Naive thymus-derived CD4-positive, alpha-beta T cell (primary cell): ENCODE results near the gene TYRO3. TPM values are rescaled to one million over a fixed set of nuclear protein-coding genes. Genes with fewer than 3 reads are reported as not detected.

ENCODE experiments used
- ATAC-seq: fragments of 150-1000 bp; cut with Tn5 transposase; 2 replicates; pipeline ENCODE4 v1.10.0; 2021; ENCODE audit warnings: mild to moderate bottlenecking, moderate library complexity
- CTCF ChIA-PET: fragments of 350-600 bp; sonication (Branson Sonifier 250); formaldehyde crosslinking; loops from one replicate; lab custom pipeline; 2021; ENCODE audit warnings: antibody characterized with exemption; lab: Charles Lee
- POLR2A ChIA-PET: fragments of 350-600 bp; sonication (Branson Sonifier 250); formaldehyde crosslinking; loops from one replicate; lab custom pipeline; 2021; ENCODE audit warnings: antibody characterized with exemption, inconsistent platforms; lab: Charles Lee
- DNase-seq, 9 donors: peaks; one replicate each; pipeline versions ENCODE4 v3.0.0 to v3.0.0-alpha.2; 2020 to 2022; ENCODE audit warnings: mixed read lengths in 1 of 9
- H3K27ac ChIP-seq: one replicate; pipeline ENCODE4 v1.7.0; 2013; ENCODE audit warnings: mild to moderate bottlenecking, low read depth, low read length, moderate library complexity
- H3K27me3 ChIP-seq, 2 donors: one replicate each; pipeline ENCODE4 v1.7.0; 2013; ENCODE audit warnings: low read length in 2 of 2, mild to moderate bottlenecking in 2 of 2, moderate library complexity in 2 of 2; ENCODE audit not compliant: control insufficient read depth in 2 of 2, insufficient read depth in 2 of 2
- H3K36me3 ChIP-seq, 3 experiments: 1 replicate in 2 of 3; 2 replicates in 1 of 3; pipeline ENCODE4 v1.7.0; 2013; ENCODE audit warnings: low read length in 3 of 3, mild to moderate bottlenecking in 3 of 3, moderate library complexity in 1 of 3; ENCODE audit not compliant: insufficient read depth in 3 of 3, control insufficient read depth in 2 of 3
- H3K4me1 ChIP-seq, 2 donors: one replicate each; pipeline ENCODE4 v1.7.0; 2013; ENCODE audit warnings: low read length in 2 of 2, mild to moderate bottlenecking in 2 of 2, moderate library complexity in 1 of 2; ENCODE audit not compliant: control insufficient read depth in 2 of 2, insufficient read depth in 2 of 2
- H3K4me3 ChIP-seq: 2 replicates; pipeline ENCODE4 v1.7.0; 2013; ENCODE audit warnings: mild to moderate bottlenecking, low read length
- H3K9me3 ChIP-seq, 3 experiments: 1 replicate in 2 of 3; 2 replicates in 1 of 3; pipeline ENCODE4 v1.7.0; 2013; ENCODE audit warnings: low read length in 3 of 3; ENCODE audit not compliant: control insufficient read depth in 2 of 3
- H3K27ac Mint-ChIP-seq, 9 donors: one replicate each; pipeline ENCODE4 v1.8.0; 2020 to 2022; ENCODE audit warnings: mixed read lengths in 9 of 9, mild to moderate bottlenecking in 8 of 9, moderate library complexity in 5 of 9, inconsistent platforms in 2 of 9
- H3K27me3 Mint-ChIP-seq, 5 donors: one replicate each; pipeline ENCODE4 v1.8.0; 2021 to 2022; ENCODE audit warnings: mixed read lengths in 5 of 5, mild to moderate bottlenecking in 1 of 5
- H3K36me3 Mint-ChIP-seq, 5 donors: one replicate each; pipeline ENCODE4 v1.8.0; 2020 to 2022; ENCODE audit warnings: mixed read lengths in 5 of 5, mild to moderate bottlenecking in 3 of 5, inconsistent platforms in 1 of 5
- H3K4me1 Mint-ChIP-seq, 7 donors: one replicate each; pipeline ENCODE4 v1.8.0; 2020 to 2022; ENCODE audit warnings: mixed read lengths in 7 of 7, mild to moderate bottlenecking in 3 of 7, inconsistent platforms in 1 of 7
- H3K4me3 Mint-ChIP-seq, 10 donors: one replicate each; pipeline ENCODE4 v1.8.0; 2020 to 2022; ENCODE audit warnings: mild to moderate bottlenecking in 10 of 10, mixed read lengths in 10 of 10, moderate library complexity in 6 of 10, inconsistent platforms in 2 of 10
- H3K9me3 Mint-ChIP-seq, 11 donors: one replicate each; pipeline ENCODE4 v1.8.0; 2020 to 2022; ENCODE audit warnings: mixed read lengths in 11 of 11, mild to moderate bottlenecking in 4 of 11, inconsistent platforms in 1 of 11, moderate library complexity in 1 of 11
- intact Hi-C, 2 donors: fragments of 100-400 bp; cut with micrococcal nuclease; formaldehyde crosslinking; loops; one replicate each; pipeline ENCODE4 v1.15.1; 2023
- polyA plus RNA-seq, 2 donors: library from polyadenylated mRNA; unstranded; fragments of 300-500 nt; fragmentation: Illumina TruSeq; gene quantifications; one replicate each; pipeline ENCODE4 v1.2.3, GENCODE V29; 2021
- total RNA-seq, 6 experiments: library from RNA in 5 of 6; stranded (reverse) in 5 of 6; gene quantifications; 1 replicate in 5 of 6; 2 replicates in 1 of 6; pipeline ENCODE4 v1.2.3 and lab custom pipeline; 2021 to 2026

The TYRO3 gene
- total and polyA plus RNA-seq, 7 experiments from 2014 or later: 0.24 to 1.4 (median 0.33) TPM; not detected in 3

DNA sequence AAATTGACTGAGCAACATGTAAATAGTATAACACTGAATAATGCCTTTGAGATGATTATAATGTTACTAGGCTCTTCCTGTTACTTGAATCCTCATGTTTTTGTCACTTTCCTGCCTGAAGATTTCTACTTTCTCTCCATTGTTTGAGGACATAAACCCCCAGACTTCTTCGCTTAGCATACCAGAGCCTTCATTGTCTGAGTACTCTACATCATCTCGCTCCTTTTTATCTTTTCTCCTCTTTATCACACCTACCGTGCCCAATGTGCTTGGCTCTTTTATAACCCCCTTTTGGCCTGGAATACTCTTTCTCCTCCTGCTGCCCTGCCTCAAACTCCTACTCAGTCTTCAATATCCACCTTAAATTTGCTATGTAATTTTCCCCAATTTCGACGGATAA is 70.9 kb downstream of the TYRO3 start:
- H3K27ac Mint-ChIP-seq: no peak overlapping the region
- H3K36me3 Mint-ChIP-seq: no peaks in the 10 kb centered on the region
- POLR2A ChIA-PET: interaction anchor here (3.4 kb wide), 1 partner anchor 31 kb away, joined by 19 read pairs; the partner anchor contains the start of gene MGA
- intact Hi-C loops: no loop called here
- CTCF ChIA-PET: interaction anchor here (0.6 kb wide), 1 partner anchor 1216 kb away, joined by 3 read pairs; no protein-coding TSS in a partner anchor
- Histone ChIP-seq H3K27ac (no peak overlapping the region), H3K27me3 (no peaks in the 10 kb centered on the region), H3K36me3 (no peaks in the 10 kb centered on the region), H3K4me3 (no peak overlapping the region), H3K4me1 (no peaks in the 10 kb centered on the region), H3K9me3 (no peaks in the 10 kb centered on the region)
- DNase-seq (no peak), ATAC-seq (no peak)
- peaks cover 7 to 19% (median 13%) of the 10 kb centered on the region in 7 donors for H3K4me1 Mint-ChIP-seq
- H3K27me3 Mint-ChIP-seq: no peaks in the 10 kb centered on the region
- no peaks in the 10 kb centered on the region for H3K9me3 Mint-ChIP-seq
- no peak overlapping the region for H3K4me3 Mint-ChIP-seq

DNA sequence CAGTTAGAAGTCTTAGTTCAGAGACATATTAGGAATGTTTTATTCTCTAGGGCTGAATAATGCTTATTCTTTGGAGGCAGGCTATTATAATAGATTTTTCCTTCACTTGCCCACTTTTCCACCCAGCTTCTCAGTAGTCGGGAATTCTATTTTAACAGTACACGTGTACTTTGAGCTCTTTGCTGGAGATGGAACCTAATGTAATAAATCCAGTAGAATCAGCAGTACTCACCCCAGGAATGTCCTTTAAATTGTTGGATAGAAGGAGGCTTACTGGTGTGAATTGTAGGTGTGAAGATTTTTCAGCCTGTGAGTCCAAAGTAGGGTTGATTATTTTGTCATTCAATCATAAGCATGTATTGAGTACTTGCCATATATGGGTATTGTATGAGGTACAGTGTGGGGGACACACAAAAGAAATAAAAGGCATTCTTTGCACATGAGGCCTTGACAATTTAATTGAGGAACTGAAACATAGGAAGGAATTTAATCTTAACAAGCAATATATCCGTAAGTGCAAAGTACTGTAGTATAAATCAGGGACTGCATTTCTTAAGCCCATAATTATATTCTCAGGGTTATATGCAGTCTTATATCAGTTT is 71.7 kb downstream of the TYRO3 start:
- H3K4me3 ChIP-seq: no peak overlapping the region
- peaks cover 7 to 19% (median 13%) of the 10 kb centered on the region in 7 donors for H3K4me1 Mint-ChIP-seq
- intact Hi-C loops: no loop called here
- DNase-seq: no peak
- H3K27me3 Mint-ChIP-seq: no peaks in the 10 kb centered on the region
- no peak overlapping the region for H3K27ac ChIP-seq
- H3K36me3 ChIP-seq: no peaks in the 10 kb centered on the region
- H3K27me3 ChIP-seq: no peaks in the 10 kb centered on the region
- ChIA-PET POLR2A (no interaction called here), CTCF (no interaction called here)
- H3K4me3 Mint-ChIP-seq: no peak overlapping the region
- H3K27ac Mint-ChIP-seq: no peak overlapping the region
- no peaks in the 10 kb centered on the region for H3K9me3 Mint-ChIP-seq
- H3K9me3 ChIP-seq: no peaks in the 10 kb centered on the region
- ATAC-seq: no peak
- no peaks in the 10 kb centered on the region for H3K4me1 ChIP-seq
- H3K36me3 Mint-ChIP-seq: no peaks in the 10 kb centered on the region

DNA sequence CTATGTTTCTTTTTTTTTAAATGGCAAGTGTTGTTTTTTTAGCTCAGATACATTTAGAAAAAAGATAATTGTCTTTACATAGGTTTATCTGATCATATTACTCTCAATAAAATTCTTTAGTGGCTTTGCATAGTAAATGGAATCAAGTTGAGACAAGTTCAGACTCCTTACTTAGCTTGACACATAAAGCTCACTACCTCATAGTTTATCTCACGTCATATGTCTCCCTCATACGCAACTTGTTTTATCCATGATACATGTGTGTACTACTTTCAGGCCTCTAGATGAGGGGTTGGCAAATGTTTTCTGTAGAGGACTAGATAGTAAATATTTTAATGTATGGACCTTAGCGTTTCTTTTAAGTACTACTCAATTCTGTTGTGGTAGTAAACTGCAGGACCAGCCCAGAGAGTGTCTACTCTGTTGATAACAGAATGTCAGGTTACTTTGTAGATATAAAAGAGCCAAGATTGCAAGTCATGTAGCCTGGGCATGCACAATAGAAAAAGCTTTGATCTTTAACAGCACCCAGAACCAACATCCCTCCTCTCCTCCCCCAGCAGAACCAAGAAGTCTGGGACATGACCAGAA is 73.0 kb downstream of the TYRO3 start:
- no peak overlapping the region for H3K4me3 Mint-ChIP-seq
- intact Hi-C loops: no loop called here
- H3K4me3 ChIP-seq: no peak overlapping the region
- H3K36me3 ChIP-seq: no peaks in the 10 kb centered on the region
- ChIA-PET CTCF (no interaction called here), POLR2A (no interaction called here)
- H3K4me1 ChIP-seq: no peaks in the 10 kb centered on the region
- H3K9me3 ChIP-seq: no peaks in the 10 kb centered on the region
- ATAC-seq (no peak), DNase-seq (no peak)
- no peak overlapping the region for H3K27ac Mint-ChIP-seq
- H3K9me3 Mint-ChIP-seq: no peaks in the 10 kb centered on the region
- H3K27me3 ChIP-seq: no peaks in the 10 kb centered on the region
- H3K27ac ChIP-seq: no peak overlapping the region
- no peaks in the 10 kb centered on the region for H3K36me3 Mint-ChIP-seq
- H3K4me1 Mint-ChIP-seq: peaks cover 7 to 19% (median 13%) of the 10 kb centered on the region in 7 donors
- H3K27me3 Mint-ChIP-seq: no peaks in the 10 kb centered on the region

Other genes with a start within 250 kb of the TYRO3 start
- 10 to 100 TPM in 1 of 5 experiments, under 1 TPM in 3, not detected in 1; 0.32 to 15.2 (median 0.54) TPM for gene OIP5, start 226.6 kb upstream of the TYRO3 start, total RNA-seq
- under 1 TPM in 1 of 2 donors, not detected in 1; 0.83 TPM for gene OIP5, start 226.6 kb upstream of the TYRO3 start, polyA plus RNA-seq
- 100 to 1,000 TPM in 1 of 5 experiments, 1 to 10 TPM in 4; 1.3 to 167 (median 3.0) TPM for gene NUSAP1, start 226.3 kb upstream of the TYRO3 start, total RNA-seq
- gene NUSAP1, start 226.3 kb upstream of the TYRO3 start, polyA plus RNA-seq: 1 to 10 TPM in 1 of 2 donors, under 1 TPM in 1; 0.86 to 1.1 TPM
- 10 to 100 TPM in 3 of 5 experiments, 1 to 10 TPM in 2; 3.6 to 19.5 (median 12.2) TPM for gene NDUFAF1, start 156.7 kb upstream of the TYRO3 start, total RNA-seq
- 10 to 100 TPM; 21.6 to 23.8 TPM for gene NDUFAF1, start 156.7 kb upstream of the TYRO3 start, polyA plus RNA-seq
- gene RTF1, start 142.1 kb upstream of the TYRO3 start, total RNA-seq: 10 to 100 TPM; 34.0 to 41.3 (median 37.2) TPM
- gene RTF1, start 142.1 kb upstream of the TYRO3 start, polyA plus RNA-seq: 10 to 100 TPM; 11.7 to 22.5 TPM
- gene ITPKA, start 65.3 kb upstream of the TYRO3 start, total RNA-seq: under 1 TPM in 2 of 5 experiments, not detected in 3; 0.20 to 0.97 TPM
- under 1 TPM in 1 of 2 donors, not detected in 1; 0.22 TPM for gene ITPKA, start 65.3 kb upstream of the TYRO3 start, polyA plus RNA-seq
- gene LTK, start 45.4 kb upstream of the TYRO3 start, total RNA-seq: 1 to 10 TPM in 2 of 5 experiments, under 1 TPM in 2, not detected in 1; 0.41 to 6.5 (median 1.4) TPM
- not detected for gene LTK, start 45.4 kb upstream of the TYRO3 start, polyA plus RNA-seq
- 10 to 100 TPM; 32.7 to 60.4 (median 43.8) TPM for gene RPAP1, start 15.0 kb upstream of the TYRO3 start, total RNA-seq
- 10 to 100 TPM in 1 of 2 donors, 1 to 10 TPM in 1; 8.8 to 23.9 TPM for gene RPAP1, start 15.0 kb upstream of the TYRO3 start, polyA plus RNA-seq
- gene MGA, start 101.2 kb downstream of the TYRO3 start, total RNA-seq: 10 to 100 TPM; 35.8 to 73.8 (median 47.3) TPM
- 10 to 100 TPM; 12.7 to 25.1 TPM for gene MGA, start 101.2 kb downstream of the TYRO3 start, polyA plus RNA-seq
- gene MAPKBP1, start 215.3 kb downstream of the TYRO3 start, total RNA-seq: 10 to 100 TPM; 36.5 to 44.7 (median 41.1) TPM
- gene MAPKBP1, start 215.3 kb downstream of the TYRO3 start, polyA plus RNA-seq: 1 to 10 TPM; 3.0 to 4.3 TPM